Dendritic cell treated with granulocyte-macrophage colony-stimulating factor and Interleukin-4, amounts not matched to agents 40 ng/mL and 50 ng/mL, for 4 days (primary cell): ENCODE measurements around the gene HNF1B.

Experiments used
- H3K27ac Mint-ChIP-seq: one replicate; pipeline ENCODE4 v1.8.0; 2022; ENCODE audit warnings: mild to moderate bottlenecking, mixed read lengths
- H3K27me3 Mint-ChIP-seq: one replicate; pipeline ENCODE4 v1.8.0; 2022; ENCODE audit warnings: mild to moderate bottlenecking, mixed read lengths
- H3K36me3 Mint-ChIP-seq: one replicate; pipeline ENCODE4 v1.8.0; 2022; ENCODE audit warnings: low read depth, mixed read lengths
- H3K4me1 Mint-ChIP-seq: one replicate; pipeline ENCODE4 v1.8.0; 2022; ENCODE audit warnings: low read depth, mixed read lengths
- H3K4me3 Mint-ChIP-seq: one replicate; pipeline ENCODE4 v1.8.0; 2022; ENCODE audit warnings: mild to moderate bottlenecking, moderate library complexity, mixed read lengths
- H3K9me3 Mint-ChIP-seq: one replicate; pipeline ENCODE4 v1.8.0; 2022; ENCODE audit warnings: mixed read lengths
- intact Hi-C: fragments of 100-400 bp; cut with micrococcal nuclease; formaldehyde crosslinking; loops from one replicate; pipeline ENCODE4 v1.15.0; 2022

Gene HNF1B

GRCh38 chr17:37737081-37737480, 7.8 kb downstream of the HNF1B start:
- intact Hi-C loops, result no loop called here
- Mint-ChIP-seq H3K4me3 (no peak overlapping the region), H3K27me3 (peaks cover 63% of the 10 kb centered on the region)

DNA sequence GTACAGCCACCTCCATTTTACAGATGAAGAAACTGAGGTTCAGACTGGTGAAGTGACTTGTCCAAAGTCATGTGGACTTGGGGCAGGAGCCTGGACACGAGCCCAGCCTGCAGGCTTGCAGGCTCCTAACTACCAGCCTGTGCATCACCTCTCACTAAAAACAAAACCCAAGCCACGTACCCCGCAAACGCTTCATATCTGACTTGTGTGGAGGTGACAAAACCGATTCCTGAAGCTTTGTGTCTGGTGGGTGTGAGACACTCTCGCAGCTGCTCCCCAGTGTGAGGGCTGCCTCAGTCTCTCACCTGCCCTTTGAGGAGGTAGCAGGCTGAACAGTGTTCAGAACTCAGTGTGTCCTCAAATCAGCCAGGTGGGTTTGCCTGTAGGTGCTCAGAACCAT, 8.4 kb downstream of the HNF1B start:
- peaks cover 58% of the 10 kb centered on the region for H3K27me3 Mint-ChIP-seq
- no peak overlapping the region for H3K4me3 Mint-ChIP-seq
- no peaks in the 10 kb centered on the region for H3K9me3 Mint-ChIP-seq
- H3K4me1 Mint-ChIP-seq, result no peaks in the 10 kb centered on the region
- intact Hi-C loops, result no loop called here
- H3K36me3 Mint-ChIP-seq, result no peaks in the 10 kb centered on the region
- no peak overlapping the region for H3K27ac Mint-ChIP-seq

More at GRCh38 chr17:37737081-37737480, 7.8 kb downstream of the HNF1B start:
- H3K27ac Mint-ChIP-seq, result no peak overlapping the region
- H3K9me3 Mint-ChIP-seq, result no peaks in the 10 kb centered on the region
- H3K36me3 Mint-ChIP-seq, result no peaks in the 10 kb centered on the region
- peaks cover 4% of the 10 kb centered on the region for H3K4me1 Mint-ChIP-seq

DNA sequence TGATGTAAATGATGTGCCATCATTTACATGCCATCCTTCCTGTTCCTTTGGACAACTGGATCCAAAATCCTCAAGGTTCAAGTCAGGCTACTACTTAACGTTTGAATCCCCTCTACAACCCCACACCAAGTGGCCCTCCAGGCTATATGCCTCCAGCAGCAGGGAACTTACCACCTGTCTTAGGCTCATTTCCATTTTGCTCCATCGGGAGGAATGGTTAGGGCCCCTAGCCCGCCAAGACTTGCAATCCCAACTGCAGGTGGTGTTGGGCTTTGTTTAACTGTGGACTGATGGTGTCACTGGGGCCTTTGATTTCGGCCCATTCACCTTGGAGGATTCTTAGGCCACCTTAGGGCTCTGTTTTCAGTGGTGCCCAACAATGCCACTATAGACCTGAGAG, 9.7 kb downstream of the HNF1B start:
- H3K36me3 Mint-ChIP-seq, result no peaks in the 10 kb centered on the region
- H3K27me3 Mint-ChIP-seq, result peaks cover 57% of the 10 kb centered on the region

GRCh38 chr17:37732316-37732715, 12.5 kb downstream of the HNF1B start:
- Mint-ChIP-seq H3K4me1 (no peaks in the 10 kb centered on the region), H3K9me3 (no peaks in the 10 kb centered on the region), H3K27ac (no peak overlapping the region), H3K27me3 (peaks cover 31% of the 10 kb centered on the region), H3K36me3 (no peaks in the 10 kb centered on the region), H3K4me3 (no peak overlapping the region)
- intact Hi-C loops, result no loop called here

More for the DNA sequence above, 9.7 kb downstream of the HNF1B start:
- Mint-ChIP-seq H3K9me3 (no peaks in the 10 kb centered on the region), H3K27ac (no peak overlapping the region), H3K4me1 (no peaks in the 10 kb centered on the region), H3K4me3 (no peak overlapping the region)
- intact Hi-C loops, result no loop called here

DNA sequence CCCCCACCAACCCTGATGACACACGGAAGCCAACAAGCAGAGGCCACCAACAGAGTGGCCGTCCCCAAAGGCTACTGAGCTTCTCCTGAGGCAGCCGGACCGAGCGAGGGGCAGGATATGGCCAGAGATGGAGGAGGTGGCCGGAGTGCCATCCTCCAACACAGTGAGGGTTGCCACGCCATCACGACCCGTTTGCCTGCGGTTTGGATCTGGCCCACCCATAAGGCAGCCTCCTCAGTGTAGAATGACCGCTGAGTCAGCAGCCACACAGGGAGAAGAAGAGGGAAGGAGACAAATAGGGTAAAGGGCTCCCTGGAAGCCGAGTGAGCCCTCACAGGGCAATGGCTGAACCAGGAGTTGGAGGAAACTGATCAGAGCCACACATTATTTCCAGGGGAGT, 13.8 kb downstream of the HNF1B start:
- no peak overlapping the region for H3K4me3 Mint-ChIP-seq

GRCh38 chr17:37729905-37730304, 15.0 kb downstream of the HNF1B start:
- no peaks in the 10 kb centered on the region for H3K4me1 Mint-ChIP-seq
- H3K4me3 Mint-ChIP-seq, result no peak overlapping the region
- H3K36me3 Mint-ChIP-seq, result no peaks in the 10 kb centered on the region
- no peak overlapping the region for H3K27ac Mint-ChIP-seq
- no peaks in the 10 kb centered on the region for H3K9me3 Mint-ChIP-seq
- H3K27me3 Mint-ChIP-seq, result peaks cover 12% of the 10 kb centered on the region
- intact Hi-C loops, result no loop called here

More for the DNA sequence above, 13.8 kb downstream of the HNF1B start:
- Mint-ChIP-seq H3K9me3 (no peaks in the 10 kb centered on the region), H3K36me3 (no peaks in the 10 kb centered on the region), H3K27me3 (peaks cover 18% of the 10 kb centered on the region), H3K27ac (no peak overlapping the region), H3K4me1 (no peaks in the 10 kb centered on the region)
- intact Hi-C loops, result no loop called here

DNA sequence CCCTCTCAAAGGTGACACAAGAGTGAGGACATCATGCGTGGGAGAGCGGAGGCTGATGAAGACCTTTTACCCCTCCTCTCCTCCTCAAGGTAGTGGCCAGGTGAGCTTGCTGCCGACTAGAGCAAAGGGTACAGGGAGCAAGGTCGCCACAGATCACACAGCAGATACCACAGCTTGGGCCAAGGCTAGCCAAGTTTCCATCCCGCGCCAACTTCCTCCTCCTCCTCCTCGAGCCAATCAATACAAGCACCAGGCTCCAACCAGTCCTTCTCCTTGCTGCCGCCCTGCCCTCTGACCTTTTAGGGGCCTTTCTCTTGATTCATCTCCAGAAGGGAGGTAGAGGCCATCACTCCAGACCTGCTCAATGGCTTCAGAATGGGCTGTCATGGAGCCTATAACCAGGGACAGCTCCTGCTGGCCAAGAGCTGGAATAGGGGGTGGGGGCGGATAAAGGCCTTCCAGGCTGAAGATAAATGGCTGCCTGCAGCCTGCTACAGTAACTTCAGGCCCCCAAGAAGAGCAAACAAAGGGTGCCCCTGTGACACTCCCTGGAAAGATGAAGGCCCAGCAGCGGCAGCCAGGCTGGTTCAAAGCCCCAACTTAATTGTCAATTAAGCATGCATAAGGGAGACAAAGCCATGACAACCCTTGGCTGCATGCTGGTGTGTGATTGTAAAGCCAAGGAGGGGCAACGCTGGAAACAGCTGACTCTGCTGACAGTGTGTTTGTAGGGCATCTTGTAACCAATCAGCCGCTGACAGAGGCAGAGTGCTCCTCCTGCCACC, 17.8 kb downstream of the HNF1B start:
- H3K27me3 Mint-ChIP-seq, result peaks cover 11% of the 10 kb centered on the region
- no peak overlapping the region for H3K27ac Mint-ChIP-seq
- no peaks in the 10 kb centered on the region for H3K9me3 Mint-ChIP-seq
- H3K4me1 Mint-ChIP-seq, result no peaks in the 10 kb centered on the region
- H3K4me3 Mint-ChIP-seq, result no peak overlapping the region
- H3K36me3 Mint-ChIP-seq, result no peaks in the 10 kb centered on the region
- intact Hi-C loops, result no loop called here

- no peaks in the 10 kb centered on the region for H3K4me1 Mint-ChIP-seq
- intact Hi-C loops, result no loop called here
- peaks cover 16% of the 10 kb centered on the region for H3K27me3 Mint-ChIP-seq
- no peak overlapping the region for H3K4me3 Mint-ChIP-seq
- H3K27ac Mint-ChIP-seq, result no peak overlapping the region
- H3K9me3 Mint-ChIP-seq, result no peaks in the 10 kb centered on the region
- H3K36me3 Mint-ChIP-seq, result no peaks in the 10 kb centered on the region
Measured at GRCh38 chr17:37726248-37726647, 18.6 kb downstream of the HNF1B start.

GRCh38 chr17:37725601-37726146, 19.2 kb downstream of the HNF1B start:
- intact Hi-C loops, result no loop called here
- Mint-ChIP-seq H3K27ac (no peak overlapping the region), H3K4me3 (no peak overlapping the region), H3K9me3 (no peaks in the 10 kb centered on the region), H3K4me1 (no peaks in the 10 kb centered on the region), H3K27me3 (peaks cover 10% of the 10 kb centered on the region), H3K36me3 (no peaks in the 10 kb centered on the region)

- no peaks in the 10 kb centered on the region for H3K4me1 Mint-ChIP-seq
- no peaks in the 10 kb centered on the region for H3K9me3 Mint-ChIP-seq
- H3K36me3 Mint-ChIP-seq, result no peaks in the 10 kb centered on the region
- no peak overlapping the region for H3K4me3 Mint-ChIP-seq
- intact Hi-C loops, result no loop called here
- H3K27ac Mint-ChIP-seq, result no peak overlapping the region
- peaks cover 8% of the 10 kb centered on the region for H3K27me3 Mint-ChIP-seq
Measured at GRCh38 chr17:37725021-37725595, 19.8 kb downstream of the HNF1B start.

- intact Hi-C loops, result no loop called here
- Mint-ChIP-seq H3K4me3 (no peak overlapping the region), H3K27ac (no peak overlapping the region), H3K27me3 (peaks cover 21% of the 10 kb centered on the region), H3K9me3 (no peaks in the 10 kb centered on the region), H3K36me3 (no peaks in the 10 kb centered on the region), H3K4me1 (no peaks in the 10 kb centered on the region)
Measured at GRCh38 chr17:37720989-37721388, 23.9 kb downstream of the HNF1B start.

DNA sequence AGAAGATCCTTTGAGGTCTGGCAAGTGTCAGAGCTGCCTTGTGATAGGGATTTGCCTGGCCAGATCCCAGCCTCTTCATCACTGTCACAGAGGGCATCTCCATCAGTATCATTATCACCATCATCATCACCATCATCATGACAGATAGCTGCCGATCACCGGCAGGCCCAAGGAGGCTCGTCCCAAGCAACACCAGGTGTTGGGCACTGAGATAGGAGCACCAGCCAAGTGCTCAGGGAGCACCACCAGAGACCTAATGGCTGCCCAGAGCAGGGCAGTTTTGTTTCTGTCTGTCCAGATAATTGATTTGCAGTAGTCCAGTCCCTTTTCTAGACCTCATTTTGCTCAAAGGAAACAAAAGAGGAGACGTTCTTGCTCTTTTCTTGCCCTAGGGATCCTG, 25.0 kb downstream of the HNF1B start:
- Mint-ChIP-seq H3K27me3 (peaks cover 28% of the 10 kb centered on the region), H3K27ac (no peak overlapping the region), H3K4me3 (no peak overlapping the region), H3K9me3 (no peaks in the 10 kb centered on the region), H3K36me3 (no peaks in the 10 kb centered on the region), H3K4me1 (no peaks in the 10 kb centered on the region)
- intact Hi-C loops, result no loop called here

- H3K4me1 Mint-ChIP-seq, result no peaks in the 10 kb centered on the region
- H3K4me3 Mint-ChIP-seq, result no peak overlapping the region
- intact Hi-C loops, result no loop called here
- peaks cover 34% of the 10 kb centered on the region for H3K27me3 Mint-ChIP-seq
- H3K9me3 Mint-ChIP-seq, result no peaks in the 10 kb centered on the region
- no peaks in the 10 kb centered on the region for H3K36me3 Mint-ChIP-seq
- no peak overlapping the region for H3K27ac Mint-ChIP-seq
Measured at GRCh38 chr17:37718324-37719048, 26.4 kb downstream of the HNF1B start.
